Activated CD4-positive, alpha-beta T cell treated with anti-CD3 and anti-CD28 coated beads for 48 hours (primary cell): ENCODE data around the gene MYO1C.

Experiments
- DNase-seq: peaks from one replicate; pipeline ENCODE4 v3.0.0-alpha.2; 2020

Gene MYO1C

DNA sequence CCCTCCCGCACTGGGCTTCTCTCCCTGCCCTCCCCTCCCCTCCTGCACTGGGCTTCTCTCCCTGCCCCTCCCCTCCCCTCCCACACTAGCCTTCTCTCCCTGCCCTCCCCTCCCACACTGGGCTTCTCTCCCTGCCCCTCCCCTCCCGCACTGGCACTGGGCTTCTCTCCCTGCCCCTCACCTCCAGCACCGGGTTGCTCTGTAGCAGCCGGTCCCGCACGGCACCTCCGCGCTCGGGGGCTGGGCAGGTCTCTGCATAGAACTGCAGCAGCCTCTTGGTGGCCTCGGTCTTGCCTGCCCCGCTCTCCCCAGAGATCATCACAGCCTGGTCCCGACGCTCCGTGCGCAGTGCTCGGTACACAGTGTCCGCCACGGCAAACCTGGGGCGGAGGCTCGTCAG lies 9.8 kb downstream of the MYO1C start:
- no peak for DNase-seq

DNA sequence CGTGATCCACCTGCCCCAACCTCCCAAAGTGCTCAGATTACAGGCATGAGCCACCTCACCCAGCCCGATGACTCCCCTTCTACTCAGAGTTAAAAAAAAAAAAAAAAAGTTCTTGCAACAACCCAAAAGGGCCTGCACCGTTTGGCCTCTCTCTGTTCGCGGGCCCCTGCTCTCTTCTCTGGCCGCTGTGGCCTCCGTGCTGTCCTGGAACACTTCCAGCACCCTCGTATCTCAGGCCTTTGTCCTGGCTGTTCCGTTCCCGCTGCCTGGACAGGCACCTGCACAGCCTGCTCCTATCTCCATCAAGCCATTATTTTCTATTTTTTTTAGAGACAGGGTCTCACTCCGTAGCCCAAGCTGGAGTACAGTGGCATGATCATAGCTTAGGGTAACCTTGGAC lies 10.8 kb downstream of the MYO1C start:
- DNase-seq, result no peak

DNA sequence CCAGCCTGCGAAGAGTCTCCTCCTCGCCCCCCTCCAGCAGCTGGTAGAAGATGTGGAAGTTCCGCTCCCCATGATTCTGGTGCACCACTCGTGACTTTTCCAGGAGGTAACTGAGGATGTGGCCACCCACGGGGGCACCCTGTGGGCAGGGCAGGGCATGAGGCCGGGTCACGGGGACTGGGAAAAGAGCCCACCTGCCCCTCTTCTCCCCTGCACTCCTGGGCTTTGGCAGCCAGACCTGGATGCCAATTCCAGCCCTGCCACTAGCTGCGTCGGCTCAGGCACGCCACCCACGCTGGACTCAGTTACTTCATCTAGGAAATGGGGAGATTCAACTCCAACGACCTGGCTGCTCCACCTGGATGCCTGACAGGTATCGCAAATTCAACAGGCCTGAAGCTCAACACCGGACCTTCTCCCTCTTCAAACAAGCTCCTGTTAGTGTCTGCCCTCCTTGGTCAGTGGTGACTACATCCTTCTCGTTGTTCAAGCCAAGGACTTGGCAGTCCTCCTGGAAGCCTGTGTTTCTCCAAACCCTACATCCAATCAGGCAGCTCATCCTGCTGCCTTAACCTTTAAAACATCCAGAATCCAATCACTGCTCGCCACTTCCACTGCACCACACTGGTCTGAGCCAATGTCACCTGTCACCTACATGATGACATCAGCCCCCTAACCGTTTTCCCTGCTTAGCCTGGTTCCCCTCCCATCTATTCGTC lies 11.6 kb downstream of the MYO1C start:
- no peak for DNase-seq

DNA sequence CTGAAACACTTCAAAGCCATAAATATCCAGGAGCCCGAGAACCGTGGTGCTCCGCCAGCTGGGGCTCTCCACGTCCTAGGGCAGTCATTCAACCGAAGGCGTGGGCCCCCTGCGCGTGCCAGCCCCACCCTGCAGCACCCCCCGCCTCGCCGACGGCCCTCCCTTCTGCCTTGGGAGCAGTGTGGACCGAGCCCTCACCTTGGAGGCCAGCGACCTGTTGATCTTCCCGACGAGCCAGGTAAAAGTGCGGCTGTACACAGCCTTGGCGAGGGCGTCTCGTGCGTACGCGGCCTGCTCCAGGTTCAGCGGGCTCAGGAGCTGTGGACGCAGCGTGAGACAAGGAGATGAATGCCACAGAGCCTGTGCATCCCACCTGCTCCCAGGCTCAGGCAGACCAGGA lies 14.1 kb downstream of the MYO1C start:
- DNase-seq, result no peak

- DNase-seq, result no peak
These were observed 17.1 kb downstream of the MYO1C start for GRCh38 chr17:1475321-1475854.

DNA sequence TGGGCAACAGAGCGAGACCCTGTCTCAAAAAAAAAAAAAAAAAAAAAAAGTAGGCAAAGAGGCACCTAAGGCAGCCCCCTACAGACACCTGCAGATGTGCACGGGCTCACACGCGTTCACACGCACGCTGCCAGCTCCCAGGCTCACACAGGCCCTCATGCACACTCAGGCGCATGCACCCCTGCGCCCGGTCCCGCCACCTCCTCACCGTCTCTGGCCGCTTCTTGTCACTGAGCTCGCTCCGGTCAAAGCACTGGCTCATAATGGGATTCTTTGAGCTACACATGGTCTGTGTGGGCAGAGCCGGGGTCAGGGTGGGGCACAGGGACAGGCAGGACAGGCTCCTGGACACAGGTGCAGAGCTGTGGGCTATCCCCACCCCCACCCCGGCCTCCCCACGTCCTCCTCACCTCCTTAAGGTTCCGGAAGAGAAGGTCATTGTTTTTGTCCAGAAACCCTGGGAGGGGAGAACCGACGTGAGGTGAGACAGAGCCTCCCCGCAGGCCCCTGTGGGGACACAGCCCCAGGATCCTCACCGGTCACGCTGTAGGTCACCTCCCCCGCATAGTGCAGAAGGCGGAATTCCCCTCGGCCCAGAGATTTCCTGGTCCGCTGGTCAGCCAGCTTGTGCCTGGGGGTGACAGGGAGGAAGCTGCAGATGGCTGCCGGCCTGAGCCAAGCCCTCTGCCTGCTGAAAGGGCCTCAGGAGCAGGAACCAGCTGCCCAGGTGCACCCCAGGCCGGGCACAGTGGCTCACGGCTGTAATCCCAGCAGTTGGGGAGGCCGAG lies 17.9 kb downstream of the MYO1C start:
- no peak for DNase-seq

GRCh38 chr17:1473841-1474240 lies 18.6 kb downstream of the MYO1C start:
- no peak for DNase-seq

DNA sequence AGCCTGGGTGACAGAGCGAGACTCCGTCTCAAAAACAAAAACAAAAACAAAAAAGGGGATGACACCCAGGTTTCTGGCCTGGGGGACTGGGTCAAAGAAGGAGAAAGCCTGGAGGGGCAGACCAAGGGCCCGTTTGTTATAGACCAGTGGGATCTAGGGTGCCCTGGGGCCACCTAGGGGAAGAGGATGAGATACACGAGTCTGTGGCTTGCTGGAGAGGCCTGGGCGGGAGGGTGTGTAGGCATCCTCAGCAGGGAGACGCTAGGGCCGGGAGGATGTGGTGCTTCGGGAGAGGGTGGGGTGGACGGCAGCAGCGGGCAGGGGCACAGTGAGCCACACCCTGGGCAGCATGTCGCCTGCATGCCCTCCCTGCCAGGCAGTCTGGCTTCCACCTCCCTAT lies 19.3 kb downstream of the MYO1C start:
- no peak for DNase-seq

GRCh38 chr17:1471911-1472821 lies 20.3 kb downstream of the MYO1C start:
- DNase-seq, result no peak

DNA sequence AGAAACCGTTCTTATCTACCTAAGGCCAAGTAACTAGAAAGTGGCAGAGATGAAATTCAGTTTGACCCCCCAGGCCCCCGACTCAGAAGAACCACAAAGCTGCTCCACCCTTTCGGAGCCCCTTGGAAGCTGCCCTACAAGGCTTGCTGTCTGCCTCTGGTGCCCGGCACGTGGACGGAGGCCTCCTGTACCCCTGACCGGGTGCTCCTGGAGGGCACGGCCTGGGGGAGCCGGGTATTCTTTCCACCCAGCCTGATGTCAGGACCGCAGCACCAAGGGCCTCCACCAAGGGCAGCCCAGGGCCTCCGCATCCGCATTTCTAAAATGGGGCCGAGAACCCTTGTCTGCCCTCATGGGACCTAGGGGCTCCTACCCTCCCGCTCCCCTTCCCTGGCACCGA lies 21.0 kb downstream of the MYO1C start:
- no peak for DNase-seq

- no peak for DNase-seq
These were observed 21.6 kb downstream of the MYO1C start for GRCh38 chr17:1470755-1471462.

- DNase-seq, result no peak
These were observed 22.3 kb downstream of the MYO1C start for GRCh38 chr17:1470071-1470754.

DNA sequence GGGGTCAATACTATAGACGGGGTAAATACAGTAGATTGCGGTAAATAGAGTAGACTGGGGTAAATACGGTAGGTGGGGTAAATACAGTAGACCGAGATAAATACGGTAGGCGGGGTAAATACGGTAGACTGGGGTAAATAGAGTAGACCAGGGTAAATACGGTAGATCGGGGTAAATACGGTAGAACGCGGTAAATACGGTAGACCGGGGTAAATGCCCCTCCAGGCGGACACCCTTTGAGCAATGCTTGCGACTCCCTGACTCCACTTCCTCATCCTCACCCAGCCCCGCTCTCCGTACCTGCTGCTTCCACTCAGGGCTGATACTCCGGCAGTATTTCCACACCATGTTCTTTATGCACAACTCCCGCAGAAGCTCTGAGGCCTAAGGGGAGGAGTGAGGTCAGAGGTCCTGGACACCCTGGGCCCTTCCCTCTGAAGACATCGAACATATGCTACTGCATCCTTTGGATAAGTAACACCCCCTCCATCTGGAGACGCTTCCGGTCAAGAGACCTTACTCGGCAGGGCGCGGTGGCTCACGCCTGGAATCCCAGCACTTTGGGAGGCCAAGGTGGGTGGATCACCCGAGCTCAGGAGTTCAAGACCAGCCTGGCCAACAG lies 23.1 kb downstream of the MYO1C start:
- DNase-seq, result no peak

DNA sequence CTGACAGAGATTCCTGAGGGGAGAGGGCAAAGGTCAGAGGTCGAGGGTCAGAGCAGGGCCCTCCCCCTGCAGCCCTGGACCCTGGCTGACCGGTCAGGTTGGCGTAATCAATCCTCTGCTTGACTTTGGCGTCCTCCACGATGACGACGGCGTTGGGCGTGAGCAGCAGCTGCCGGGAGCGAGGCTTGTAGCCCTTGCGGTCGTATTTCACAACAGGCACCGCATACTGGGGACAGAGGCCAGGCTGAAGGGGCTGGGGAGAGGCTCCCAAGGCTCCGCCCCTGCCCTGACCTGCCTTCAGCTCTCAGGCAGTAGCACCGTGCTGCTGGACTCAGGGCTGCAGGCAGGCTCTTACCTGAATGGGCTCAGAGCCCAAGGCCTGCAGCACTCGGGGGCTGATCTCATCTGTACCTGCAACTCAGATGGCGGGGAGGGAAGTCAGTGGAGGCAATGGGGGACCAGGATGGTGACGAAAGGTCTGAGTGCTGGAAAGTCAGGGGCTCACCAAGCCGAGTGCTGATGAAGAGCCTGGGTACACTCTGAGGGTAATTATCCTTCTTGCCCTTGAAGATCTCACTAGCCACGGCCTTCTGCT lies 24.5 kb downstream of the MYO1C start:
- DNase-seq, result no peak

DNA sequence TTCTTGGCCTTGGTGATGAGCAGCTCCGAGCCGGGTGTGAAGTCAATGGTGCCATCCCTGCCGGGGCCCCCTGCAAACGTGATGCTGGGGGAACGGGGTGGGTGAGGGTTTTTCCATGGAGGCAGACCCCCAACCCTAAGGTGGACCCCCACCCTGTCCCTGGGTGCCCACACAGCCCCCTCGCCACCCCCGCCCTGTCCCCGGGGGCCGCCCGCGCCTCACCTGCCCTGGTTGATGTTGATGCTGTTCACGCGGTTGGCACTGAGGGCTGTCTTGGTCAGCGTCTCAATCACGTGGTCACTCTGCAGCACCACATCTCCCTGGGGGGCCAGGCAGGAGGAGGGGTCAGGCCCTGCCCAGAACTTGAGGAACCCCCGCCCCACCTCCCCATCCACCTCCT lies 25.2 kb downstream of the MYO1C start:
- DNase-seq, result no peak

DNA sequence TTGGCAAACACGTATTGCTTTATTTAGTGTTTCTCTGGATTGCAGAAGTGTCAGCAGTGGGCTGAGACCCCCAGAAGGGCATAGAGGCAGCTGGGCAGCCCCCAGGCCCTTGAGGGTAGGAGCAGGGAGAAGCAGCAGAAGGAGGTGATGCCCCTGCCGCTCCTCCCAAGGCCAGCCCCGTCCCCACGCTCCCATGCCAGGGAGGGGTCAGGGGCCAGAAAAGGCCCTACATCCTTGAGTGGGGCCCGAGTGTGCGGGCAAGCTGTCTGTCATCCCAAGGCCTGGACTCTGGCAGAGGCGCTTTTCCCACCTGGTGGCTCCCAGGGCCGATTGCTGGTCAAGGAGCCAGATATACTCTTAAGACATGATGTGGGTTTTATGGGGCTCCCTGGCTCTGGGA lies 28.3 kb downstream of the MYO1C start:
- no peak for DNase-seq

DNA sequence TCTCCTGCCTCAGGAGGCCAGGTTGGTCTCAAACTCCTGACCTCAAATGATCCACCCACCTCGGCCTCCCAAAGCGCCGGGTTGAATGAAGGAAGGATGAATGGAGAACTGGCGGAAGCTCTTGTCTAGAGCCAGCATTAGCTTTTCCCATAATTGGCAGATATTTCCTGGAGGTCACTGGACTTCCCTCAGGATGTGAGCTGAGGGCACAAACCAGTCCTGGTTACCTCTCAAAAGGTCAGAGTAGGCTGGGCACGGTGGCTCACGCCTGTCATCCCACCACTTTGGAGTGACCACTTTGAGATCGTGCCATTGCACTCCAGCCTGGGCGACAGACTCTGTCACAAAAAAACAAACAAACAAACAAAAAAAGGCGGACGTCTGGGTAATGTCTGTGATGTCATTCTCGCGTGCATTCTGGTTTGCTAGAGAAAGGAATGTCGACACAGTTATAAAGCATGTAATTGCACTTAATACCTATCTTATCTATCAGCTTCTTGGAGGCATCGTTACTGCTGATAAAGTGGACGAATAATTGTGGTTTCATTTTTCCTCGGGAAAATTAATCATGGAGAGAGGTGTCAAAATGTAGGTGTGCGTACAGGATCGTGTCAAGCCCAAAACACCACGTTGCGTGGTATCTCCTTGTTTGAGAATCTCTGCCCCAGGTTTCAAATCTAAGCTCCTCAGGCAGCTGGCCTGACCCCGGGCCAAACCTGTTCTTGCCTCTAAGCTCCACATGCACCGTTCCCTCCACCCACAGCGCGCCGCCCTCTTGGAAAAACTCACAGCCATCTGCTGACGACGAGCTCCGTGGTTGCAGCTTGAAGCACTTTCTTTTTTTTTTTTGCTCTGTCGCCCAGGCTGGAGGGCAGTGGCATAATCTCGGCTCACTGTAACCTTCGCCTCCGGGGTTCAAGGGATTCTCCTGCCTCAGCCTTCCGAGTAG lies 30.0 kb downstream of the MYO1C start:
- DNase-seq, result peak; percentile 30

DNA sequence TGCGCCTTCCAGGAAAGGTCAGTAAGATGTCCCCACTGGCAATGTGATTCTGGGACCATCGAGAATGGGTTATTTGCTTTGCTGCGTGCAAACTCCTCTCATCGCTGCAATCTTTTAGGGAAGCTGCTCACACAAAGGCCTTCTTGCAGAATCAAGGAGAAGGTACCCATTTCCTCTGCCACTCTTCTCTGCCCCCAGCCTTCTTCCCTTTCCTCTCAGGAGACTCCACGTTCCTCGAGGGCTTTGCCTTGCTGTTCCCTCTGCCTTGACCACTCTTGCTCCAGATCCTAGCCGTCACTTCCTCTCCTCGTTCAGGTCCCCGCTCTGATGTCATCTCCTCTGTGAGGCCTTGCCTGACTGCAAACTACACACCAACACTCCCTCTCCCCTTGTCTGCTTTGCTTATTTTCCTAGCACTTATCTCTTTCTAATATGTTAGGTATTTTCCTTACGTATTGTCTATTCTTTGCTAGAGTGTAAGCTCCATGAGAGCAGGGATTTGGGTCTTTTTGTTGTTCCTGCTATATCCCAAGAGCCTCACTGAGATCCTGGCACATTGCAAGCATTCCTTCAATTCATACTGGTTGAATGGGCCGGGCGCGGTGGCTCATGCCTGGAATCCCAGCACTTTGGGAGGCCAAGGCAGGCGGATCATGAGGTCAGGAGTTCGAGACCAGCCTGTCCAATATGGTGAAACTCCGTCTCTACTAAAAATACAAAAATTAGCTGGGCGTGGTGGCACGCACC lies 31.1 kb downstream of the MYO1C start:
- DNase-seq, result no peak

DNA sequence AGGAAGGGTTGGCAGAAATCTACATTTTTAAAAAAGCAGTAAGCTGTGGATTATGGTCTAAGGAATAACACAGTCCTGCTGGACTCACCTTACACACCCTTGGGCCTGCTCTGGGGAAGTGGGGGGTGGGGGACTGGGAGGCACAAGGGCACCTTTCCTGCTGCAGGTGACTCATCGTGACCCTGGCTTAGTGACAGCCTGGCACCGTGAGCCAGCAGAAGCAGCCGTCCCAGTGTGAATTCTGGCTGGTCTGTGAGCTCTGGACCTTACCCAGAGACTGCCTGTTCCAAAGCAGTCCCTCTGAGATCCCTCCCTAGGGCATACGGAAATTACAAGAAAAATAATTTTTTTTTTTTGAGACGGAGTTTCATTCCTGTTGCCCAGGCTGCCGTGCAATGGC lies 32.3 kb downstream of the MYO1C start:
- no peak for DNase-seq
